SJSA1 (cell line): Measurements from ENCODE around the gene SPHKAP. TPM values are rescaled to one million over a fixed set of nuclear protein-coding genes. Genes with fewer than 3 reads are reported as not detected.

Experiments used
- DNase-seq, 2 experiments: peaks; one replicate each; pipeline ENCODE4 v3.0.0-alpha.2; 2015 to 2020; ENCODE audit warnings: low spot score in 2 of 2, low read depth in 1 of 2
- H3K27ac ChIP-seq: fragments of 250-450 bp; sonication (Bioruptor Pico); 2 replicates; pipeline ENCODE4 v1.5.1; 2020; ENCODE audit warnings: mild to moderate bottlenecking, moderate library complexity
- H3K27me3 ChIP-seq: fragments of 250-450 bp; sonication (Bioruptor Pico); replicated peaks from 2 replicates; pipeline ENCODE4 v1.5.1; 2020; ENCODE audit warnings: mild to moderate bottlenecking, moderate library complexity
- H3K36me3 ChIP-seq: fragments of 250-450 bp; sonication (Bioruptor Pico); 2 replicates; pipeline ENCODE4 v1.5.1; 2020; ENCODE audit warnings: mild to moderate bottlenecking
- H3K4me1 ChIP-seq: fragments of 250-450 bp; sonication (Bioruptor Pico); replicated peaks from 2 replicates; pipeline ENCODE4 v1.6.1; 2021; ENCODE audit warnings: mild to moderate bottlenecking
- H3K4me3 ChIP-seq: fragments of 250-450 bp; sonication (Bioruptor Pico); 2 replicates; pipeline ENCODE4 v1.5.1; 2020; ENCODE audit warnings: mild to moderate bottlenecking
- H3K9me3 ChIP-seq: fragments of 250-450 bp; sonication (Bioruptor Pico); replicated peaks from 2 replicates; pipeline ENCODE4 v1.5.1; 2020; ENCODE audit warnings: mild to moderate bottlenecking
- total RNA-seq: library from RNA; depleted of rRNA; stranded (reverse); fragments of >200 nt; shearing (Covaris generic); gene quantifications from 2 replicates; pipeline ENCODE4 v1.2.3, GENCODE V29; 2014

SPHKAP gene
- total RNA-seq, 1 experiment from 2014 or later: not detected

DNA sequence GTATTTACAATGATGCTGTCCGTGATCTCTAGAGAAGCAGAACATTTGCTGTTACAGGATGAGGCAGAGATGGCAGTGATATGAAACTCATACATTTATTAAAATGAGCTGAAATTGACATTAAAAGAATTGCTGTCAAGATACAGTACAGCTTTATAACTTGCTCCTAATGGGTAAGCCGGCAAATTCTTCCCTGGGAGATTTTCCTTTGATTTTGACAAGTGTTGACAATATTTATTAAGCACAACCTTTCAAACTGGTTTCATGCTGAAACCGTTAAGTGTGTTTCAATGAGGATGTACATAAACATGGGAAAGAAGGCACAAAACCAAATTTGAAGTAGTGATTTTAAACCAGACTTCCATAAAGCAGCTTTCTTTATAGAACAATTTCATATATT lies 45.5 kb downstream of the SPHKAP start:
- no peaks in the 10 kb centered on the region for H3K4me1 ChIP-seq
- H3K27ac ChIP-seq: no peak overlapping the region
- no peak overlapping the region for H3K4me3 ChIP-seq
- DNase-seq: no peak
- H3K27me3 ChIP-seq: no peaks in the 10 kb centered on the region
- H3K9me3 ChIP-seq: no peaks in the 10 kb centered on the region
- H3K36me3 ChIP-seq: no peaks in the 10 kb centered on the region

DNA sequence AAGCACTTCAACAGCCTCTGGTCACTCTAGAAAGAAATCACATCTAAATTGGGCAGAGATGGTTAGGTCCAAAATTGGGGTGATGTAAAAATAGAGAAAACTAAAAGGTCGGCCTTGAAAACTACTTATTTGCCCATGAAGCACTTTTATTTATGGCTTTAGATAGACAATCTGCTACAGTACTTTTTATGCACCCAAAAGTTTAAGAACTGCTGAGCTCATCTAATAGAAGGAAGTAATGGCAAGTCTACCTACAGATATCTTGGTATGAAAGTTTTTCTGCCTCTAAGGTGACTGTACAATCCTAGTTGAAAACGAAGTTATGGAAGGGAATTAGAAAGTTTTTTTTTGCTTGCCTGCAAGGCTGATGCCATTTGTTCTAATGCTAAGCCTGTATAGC lies 46.2 kb downstream of the SPHKAP start:
- no peaks in the 10 kb centered on the region for H3K27me3 ChIP-seq
- H3K4me1 ChIP-seq: no peaks in the 10 kb centered on the region
- no peaks in the 10 kb centered on the region for H3K36me3 ChIP-seq
- no peaks in the 10 kb centered on the region for H3K9me3 ChIP-seq
- H3K27ac ChIP-seq: no peak overlapping the region
- no peak overlapping the region for H3K4me3 ChIP-seq
- no peak for DNase-seq

DNA sequence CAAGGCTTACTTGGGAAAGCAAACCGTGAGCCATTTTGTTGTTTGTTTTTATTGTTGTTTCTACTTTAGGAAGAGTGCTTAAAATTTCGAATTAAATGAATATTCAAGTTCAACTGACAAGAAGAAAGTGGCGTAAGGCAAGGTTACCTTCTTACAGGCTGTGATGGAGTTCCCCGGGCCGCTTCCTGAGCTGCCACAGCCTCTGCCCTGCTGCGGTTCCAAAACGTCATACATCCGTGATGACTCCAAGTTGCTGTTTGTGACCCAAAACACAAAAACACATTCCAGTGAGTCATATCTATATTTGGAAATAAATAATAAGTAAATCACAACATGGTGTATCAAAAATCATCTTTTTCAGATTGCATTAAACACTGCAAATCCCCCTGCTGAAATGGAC lies 49.7 kb downstream of the SPHKAP start:
- DNase-seq: no peak

DNA sequence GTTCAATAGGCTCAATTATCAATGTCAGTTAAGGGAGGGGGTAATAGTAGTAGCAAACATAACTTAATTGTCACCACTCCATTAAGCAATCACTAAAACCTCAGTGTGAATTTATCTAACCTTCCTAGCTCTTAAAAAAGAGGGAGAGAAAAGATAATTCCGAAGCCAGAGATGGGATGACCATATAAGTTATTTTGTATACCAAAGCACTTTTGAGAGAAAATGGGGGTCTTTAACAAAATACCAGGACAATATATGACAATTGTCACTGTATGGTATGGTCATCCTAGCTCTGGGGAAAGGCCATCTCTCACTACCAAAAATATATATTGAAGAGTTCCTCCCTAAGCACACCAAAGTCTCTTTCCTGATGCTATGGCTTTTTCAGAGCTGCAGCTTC lies 55.1 kb downstream of the SPHKAP start:
- Histone ChIP-seq H3K9me3 (no peaks in the 10 kb centered on the region), H3K36me3 (no peaks in the 10 kb centered on the region), H3K27ac (no peak overlapping the region), H3K4me1 (no peaks in the 10 kb centered on the region), H3K27me3 (no peaks in the 10 kb centered on the region), H3K4me3 (no peak overlapping the region)
- no peak for DNase-seq

More for the DNA sequence above, 49.7 kb downstream of the SPHKAP start:
- Histone ChIP-seq H3K4me1 (no peaks in the 10 kb centered on the region), H3K36me3 (no peaks in the 10 kb centered on the region), H3K4me3 (no peak overlapping the region), H3K27me3 (no peaks in the 10 kb centered on the region), H3K27ac (no peak overlapping the region), H3K9me3 (no peaks in the 10 kb centered on the region)

DNA sequence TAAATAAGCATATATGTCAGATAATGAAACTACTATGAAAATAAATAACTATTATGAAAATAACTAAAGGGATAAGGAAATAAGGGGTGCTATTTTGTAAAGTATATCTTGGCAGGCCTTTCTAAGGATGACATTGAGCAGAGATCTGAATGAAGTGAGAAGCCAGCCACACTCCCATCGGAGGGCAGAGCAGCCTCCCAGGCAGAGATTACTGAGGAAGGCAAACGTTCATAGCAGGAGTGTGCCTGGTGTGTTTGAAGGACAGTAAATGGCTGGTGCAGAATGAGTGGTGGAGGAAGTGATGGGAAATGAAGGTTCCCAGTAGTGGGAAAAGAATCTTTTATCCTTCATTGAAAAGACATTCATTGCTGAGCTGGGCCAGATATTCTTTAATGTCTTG lies 62.5 kb downstream of the SPHKAP start:
- Histone ChIP-seq H3K9me3 (no peaks in the 10 kb centered on the region), H3K4me1 (no peaks in the 10 kb centered on the region), H3K27me3 (no peaks in the 10 kb centered on the region), H3K4me3 (no peak overlapping the region), H3K27ac (no peak overlapping the region), H3K36me3 (no peaks in the 10 kb centered on the region)
- DNase-seq: no peak

DNA sequence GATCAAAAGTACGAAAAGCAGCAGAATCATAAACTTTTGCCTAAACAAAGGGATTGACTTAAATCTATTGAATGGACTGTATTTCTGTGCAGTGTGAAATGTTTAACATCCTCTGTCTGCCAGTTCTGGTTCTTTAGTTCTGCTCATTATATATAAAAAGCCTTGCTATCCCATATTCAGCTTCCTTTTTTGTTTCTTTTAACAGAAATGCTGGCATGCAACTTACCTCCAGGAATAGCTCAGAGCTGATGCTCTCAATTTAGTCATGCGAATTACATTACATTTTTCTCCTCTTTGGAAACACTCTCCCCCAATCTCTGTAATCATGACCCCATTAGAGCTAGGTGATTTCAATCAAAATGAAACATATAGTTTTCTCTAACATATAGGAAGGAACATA lies 73.6 kb downstream of the SPHKAP start:
- Histone ChIP-seq H3K27me3 (no peaks in the 10 kb centered on the region), H3K27ac (no peak overlapping the region), H3K36me3 (no peaks in the 10 kb centered on the region), H3K4me3 (no peak overlapping the region), H3K9me3 (peaks cover 3% of the 10 kb centered on the region; the same call in 1 of the 2 replicates), H3K4me1 (no peaks in the 10 kb centered on the region)
- no peak for DNase-seq

DNA sequence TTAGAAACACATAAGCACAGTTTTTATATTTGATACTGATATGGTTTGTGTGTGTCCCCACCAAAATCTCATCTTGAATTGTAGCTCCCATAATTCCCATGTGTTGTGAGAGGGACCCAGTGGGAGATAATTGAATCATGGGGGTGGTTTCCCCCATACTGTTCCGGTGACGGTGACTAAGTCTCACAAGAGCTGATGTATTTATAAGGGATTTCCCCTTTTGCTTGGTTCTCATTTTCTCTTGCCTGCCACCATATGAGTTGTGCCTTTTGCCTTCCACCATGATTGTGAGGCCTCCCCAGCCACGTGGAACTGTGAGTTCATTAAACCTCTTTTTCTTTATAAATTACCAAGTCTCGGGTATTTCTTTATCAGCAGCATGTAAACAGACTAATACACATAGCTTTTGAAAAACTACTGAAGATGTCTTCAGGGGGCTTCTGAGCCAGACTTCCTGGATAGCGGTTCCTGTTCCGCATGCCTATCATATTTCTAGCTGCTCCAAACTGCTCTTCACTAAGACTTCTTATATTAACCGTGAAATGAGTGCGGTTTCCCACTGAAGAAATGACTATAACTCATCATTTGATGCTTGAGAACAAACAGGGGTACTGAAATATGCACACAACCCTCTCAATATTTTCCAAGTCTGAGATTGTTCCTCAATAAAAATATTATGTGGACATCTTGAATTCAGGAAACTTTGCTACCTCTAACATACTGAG lies 75.8 kb downstream of the SPHKAP start:
- Histone ChIP-seq H3K36me3 (no peaks in the 10 kb centered on the region), H3K27me3 (no peaks in the 10 kb centered on the region), H3K9me3 (peaks cover 3% of the 10 kb centered on the region; the same call in 1 of the 2 replicates), H3K4me3 (no peak overlapping the region), H3K27ac (no peak overlapping the region), H3K4me1 (no peaks in the 10 kb centered on the region)
- DNase-seq: no peak

DNA sequence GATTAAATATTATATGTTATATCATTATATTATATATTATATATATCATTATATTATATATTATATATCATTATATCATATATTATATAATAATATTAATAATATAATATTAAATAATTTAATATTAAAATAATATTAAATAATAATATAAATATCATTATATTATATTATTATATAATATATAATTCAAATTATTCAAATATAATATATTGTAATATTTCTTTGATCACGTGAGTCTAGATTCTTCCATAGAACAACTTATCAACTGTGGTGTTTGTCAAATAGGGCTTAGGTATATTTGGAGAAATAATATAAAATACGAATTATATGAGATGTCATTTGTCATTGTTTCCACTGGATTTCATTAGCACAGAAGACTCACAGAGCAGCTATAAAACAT lies 77.3 kb downstream of the SPHKAP start:
- Histone ChIP-seq H3K36me3 (no peaks in the 10 kb centered on the region), H3K4me3 (no peak overlapping the region), H3K4me1 (no peaks in the 10 kb centered on the region), H3K27ac (no peak overlapping the region), H3K27me3 (no peaks in the 10 kb centered on the region), H3K9me3 (no peaks in the 10 kb centered on the region; the same call in 1 of the 2 replicates)
- DNase-seq: no peak

DNA sequence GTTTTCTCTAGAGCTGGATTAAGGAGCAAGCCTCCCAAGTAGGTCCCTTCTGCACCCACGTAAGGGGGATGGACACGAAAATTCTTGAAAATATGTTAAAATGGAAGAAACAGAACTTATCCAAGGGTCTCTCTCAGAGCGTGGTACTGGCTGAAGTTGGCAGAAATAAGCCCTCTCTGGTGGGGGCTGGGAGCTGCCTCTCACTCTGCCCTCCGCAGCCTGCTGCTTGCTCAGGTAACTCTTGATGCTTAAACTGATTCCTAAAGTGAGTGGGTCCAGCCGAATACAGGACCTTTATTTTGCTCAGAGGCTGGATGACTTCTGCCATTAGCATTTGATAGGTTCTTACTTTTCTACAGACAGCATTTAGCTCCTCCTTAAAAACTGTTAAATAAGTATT lies 78.1 kb downstream of the SPHKAP start:
- DNase-seq: no peak
- H3K36me3 ChIP-seq: no peaks in the 10 kb centered on the region
- H3K4me3 ChIP-seq: no peak overlapping the region
- no peaks in the 10 kb centered on the region; the same call in 1 of the 2 replicates for H3K9me3 ChIP-seq
- no peak overlapping the region for H3K27ac ChIP-seq
- H3K4me1 ChIP-seq: no peaks in the 10 kb centered on the region
- H3K27me3 ChIP-seq: no peaks in the 10 kb centered on the region

DNA sequence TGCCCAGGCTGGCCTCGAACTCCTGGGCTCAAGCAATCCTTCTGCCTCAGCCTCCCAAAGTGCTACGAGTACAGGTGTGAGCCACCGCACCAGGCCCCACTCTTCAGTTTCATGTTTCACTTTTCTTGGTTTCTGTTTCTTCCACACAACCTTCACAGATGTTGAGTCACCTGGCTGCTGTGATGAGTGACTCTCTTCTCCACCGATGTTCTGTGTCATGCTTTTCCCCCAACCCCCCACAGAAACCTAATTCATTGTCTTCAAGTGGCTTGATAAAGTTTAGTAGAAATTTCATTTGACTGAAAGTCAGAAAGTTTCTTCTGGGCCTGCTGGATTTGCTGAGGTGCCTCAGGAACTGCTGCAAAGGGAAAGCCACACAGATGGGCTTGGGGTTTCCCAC lies 78.5 kb downstream of the SPHKAP start:
- Histone ChIP-seq H3K4me3 (no peak overlapping the region), H3K36me3 (no peaks in the 10 kb centered on the region), H3K27me3 (no peaks in the 10 kb centered on the region), H3K9me3 (no peaks in the 10 kb centered on the region), H3K4me1 (no peaks in the 10 kb centered on the region), H3K27ac (no peak overlapping the region)
- DNase-seq: no peak

DNA sequence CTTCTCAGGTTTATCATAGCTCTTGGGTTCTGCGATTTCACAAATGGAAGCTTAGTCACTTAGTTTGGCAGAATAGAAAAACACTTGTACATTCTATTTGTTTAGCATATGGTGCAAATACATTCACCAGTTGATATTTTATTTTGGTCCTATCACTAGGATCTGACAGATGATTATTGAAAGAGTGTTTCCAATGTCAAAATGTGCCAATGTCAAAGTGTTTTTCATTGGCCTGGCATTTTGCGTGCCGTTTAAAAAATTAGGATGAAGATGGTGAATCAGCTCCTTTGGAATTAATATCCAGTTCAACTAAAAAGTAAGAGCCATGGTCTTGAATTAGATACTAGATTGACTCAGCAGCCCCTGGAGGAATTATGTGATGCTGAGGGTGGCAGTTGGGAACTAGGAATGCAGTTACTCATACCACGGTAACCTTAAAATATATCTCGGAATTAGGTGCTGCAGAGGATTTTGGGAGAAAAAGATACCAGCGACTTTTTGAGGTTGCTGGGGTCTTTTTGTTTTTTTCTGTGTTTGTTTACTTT lies 87.0 kb downstream of the SPHKAP start:
- H3K4me3 ChIP-seq: no peak overlapping the region
- H3K27ac ChIP-seq: no peak overlapping the region
- no peaks in the 10 kb centered on the region for H3K4me1 ChIP-seq
- H3K36me3 ChIP-seq: no peaks in the 10 kb centered on the region
- 0 out of 2 replicates have a peak, but pooled peaks cover 2% of the 10 kb centered on the region for H3K9me3 ChIP-seq
- DNase-seq: no peak
- no peaks in the 10 kb centered on the region for H3K27me3 ChIP-seq

DNA sequence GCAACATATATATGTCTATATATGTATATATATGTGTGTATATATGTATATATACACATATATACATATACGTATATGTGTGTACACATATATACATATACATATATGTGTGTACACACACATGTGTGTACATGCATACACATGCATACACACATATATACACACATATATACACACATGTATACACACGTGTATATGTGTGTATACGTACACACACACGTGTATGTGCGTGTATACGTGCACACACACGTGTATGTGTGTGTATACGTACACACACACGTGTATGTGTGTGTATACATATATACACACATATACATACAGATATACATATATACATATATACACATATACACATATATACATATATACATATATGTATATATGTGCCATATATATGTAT lies 89.4 kb downstream of the SPHKAP start:
- H3K9me3 ChIP-seq: 0 out of 2 replicates have a peak, but pooled peaks cover 7% of the 10 kb centered on the region
- no peak overlapping the region for H3K4me3 ChIP-seq
- H3K36me3 ChIP-seq: no peaks in the 10 kb centered on the region
- no peak overlapping the region for H3K27ac ChIP-seq
- H3K4me1 ChIP-seq: no peaks in the 10 kb centered on the region
- no peak for DNase-seq
- H3K27me3 ChIP-seq: no peaks in the 10 kb centered on the region

DNA sequence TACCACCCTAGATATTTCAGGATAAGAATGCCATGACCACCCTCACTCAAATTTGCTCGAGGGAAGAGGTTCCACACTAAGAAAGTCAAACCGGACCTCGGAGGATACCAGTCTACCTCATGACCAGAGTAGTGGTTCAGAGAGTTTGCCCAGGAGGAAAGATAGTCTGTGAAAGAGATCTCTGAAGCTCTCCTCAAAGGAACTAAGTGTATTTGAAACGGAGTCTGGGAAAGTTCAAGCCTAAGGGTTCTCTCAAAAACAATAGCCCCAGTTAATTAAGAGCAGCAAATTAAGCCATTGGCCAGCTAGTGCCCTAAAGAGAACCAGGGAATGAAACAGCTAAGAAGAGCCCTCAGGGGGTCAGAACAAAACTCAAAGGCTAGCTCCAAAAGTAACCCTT lies 94.9 kb downstream of the SPHKAP start:
- Histone ChIP-seq H3K36me3 (no peaks in the 10 kb centered on the region), H3K27me3 (no peaks in the 10 kb centered on the region), H3K4me3 (no peak overlapping the region), H3K4me1 (no peaks in the 10 kb centered on the region), H3K27ac (no peak overlapping the region), H3K9me3 (peaks cover 6% of the 10 kb centered on the region; the same call in 1 of the 2 replicates)
- no peak for DNase-seq

DNA sequence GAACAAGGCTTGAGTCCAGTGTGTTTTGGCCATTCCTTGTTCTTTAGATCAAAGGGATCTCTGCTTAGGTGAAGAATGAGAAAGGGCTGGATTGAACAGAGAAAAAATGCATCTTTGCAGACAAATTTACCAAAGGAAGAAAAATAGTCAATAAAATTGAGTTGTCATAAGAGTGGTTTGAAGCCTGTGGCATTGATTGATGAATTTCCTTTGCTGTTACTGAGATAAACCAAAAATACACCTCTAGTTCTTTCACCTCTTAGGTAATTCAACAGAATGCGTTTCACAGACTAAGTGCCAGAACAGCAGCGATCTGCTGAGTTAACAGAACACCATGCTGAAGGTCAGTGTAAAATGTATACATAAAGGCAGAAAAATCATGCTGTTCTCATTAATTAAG lies 96.8 kb downstream of the SPHKAP start:
- Histone ChIP-seq H3K27ac (no peak overlapping the region), H3K27me3 (no peaks in the 10 kb centered on the region), H3K4me1 (no peaks in the 10 kb centered on the region), H3K4me3 (no peak overlapping the region), H3K9me3 (peaks cover 5% of the 10 kb centered on the region; the same call in 1 of the 2 replicates), H3K36me3 (no peaks in the 10 kb centered on the region)
- no peak for DNase-seq
